HG03139 (cell line): Measurements from ENCODE around the gene SAMD4A.

ENCODE experiments used
- ATAC-seq: cut with Tn5 transposase; IDR thresholded peaks from one replicate; pipeline ENCODE4 v1.9.1; 2021; ENCODE audit not compliant: unreplicated experiment

SAMD4A gene

GRCh38 chr14:54629183-54629582, 62.3 kb downstream of the SAMD4A start:
- ATAC-seq = no peak

- ATAC-seq = no peak
Measured at GRCh38 chr14:54629635-54630360, 62.9 kb downstream of the SAMD4A start.

- no peak for ATAC-seq
Measured at GRCh38 chr14:54631016-54631415, 64.1 kb downstream of the SAMD4A start.

- no peak for ATAC-seq
Measured at GRCh38 chr14:54632452-54632851, 65.5 kb downstream of the SAMD4A start.

- no peak for ATAC-seq
Measured at GRCh38 chr14:54633076-54633475, 66.1 kb downstream of the SAMD4A start.

- no peak for ATAC-seq
Measured at GRCh38 chr14:54637270-54638134, 70.6 kb downstream of the SAMD4A start.

GRCh38 chr14:54638135-54638446, 71.2 kb downstream of the SAMD4A start:
- no peak for ATAC-seq

GRCh38 chr14:54639611-54640010, 72.7 kb downstream of the SAMD4A start:
- ATAC-seq = no peak

GRCh38 chr14:54640506-54640905, 73.6 kb downstream of the SAMD4A start:
- ATAC-seq = no peak

GRCh38 chr14:54642121-54642520, 75.2 kb downstream of the SAMD4A start:
- ATAC-seq = no peak

- ATAC-seq = no peak
Measured at GRCh38 chr14:54642801-54643695, 76.1 kb downstream of the SAMD4A start.

GRCh38 chr14:54643696-54644176, 76.8 kb downstream of the SAMD4A start:
- no peak for ATAC-seq

- ATAC-seq = no peak
Measured at GRCh38 chr14:54645639-54646038, 78.7 kb downstream of the SAMD4A start.

GRCh38 chr14:54646626-54647025, 79.7 kb downstream of the SAMD4A start:
- ATAC-seq = no peak

GRCh38 chr14:54647378-54647777, 80.5 kb downstream of the SAMD4A start:
- ATAC-seq = no peak

- ATAC-seq = no peak
Measured at GRCh38 chr14:54649056-54649455, 82.1 kb downstream of the SAMD4A start.

GRCh38 chr14:54650331-54650958, 83.5 kb downstream of the SAMD4A start:
- ATAC-seq = no peak

- ATAC-seq = no peak
Measured at GRCh38 chr14:54650959-54651351, 84.0 kb downstream of the SAMD4A start.

- no peak for ATAC-seq
Measured at GRCh38 chr14:54651649-54652048, 84.7 kb downstream of the SAMD4A start.

GRCh38 chr14:54652188-54652587, 85.3 kb downstream of the SAMD4A start:
- ATAC-seq = no peak

GRCh38 chr14:54652605-54653052, 85.7 kb downstream of the SAMD4A start:
- ATAC-seq = no peak
